HL-60/S4 treated with phorbol 12-myristate 13-acetate at 8.2 ng/mL for 4 days and 3 days (cell line): ENCODE data around the gene OSMR.
"Not testable (repeated sequence)": the region's sequence is repeated elsewhere in the genome, so short reads cannot be mapped to it uniquely, and the experiment has no call there.

Source experiments
- in situ Hi-C: fragments of 300-500 bp; cut with MboI; formaldehyde crosslinking; loops from 2 replicates; pipeline ENCODE4 v1.15.0; 2022; ENCODE audit warnings: low sequenced_read_pairs

OSMR gene

GRCh38 chr5:38827525-38827924 is 18.3 kb upstream of the OSMR start:
- in situ Hi-C loops, result no loop called here

- in situ Hi-C loops, result no loop called here
Observed at GRCh38 chr5:38830521-38831051, 15.2 kb upstream of the OSMR start.

DNA sequence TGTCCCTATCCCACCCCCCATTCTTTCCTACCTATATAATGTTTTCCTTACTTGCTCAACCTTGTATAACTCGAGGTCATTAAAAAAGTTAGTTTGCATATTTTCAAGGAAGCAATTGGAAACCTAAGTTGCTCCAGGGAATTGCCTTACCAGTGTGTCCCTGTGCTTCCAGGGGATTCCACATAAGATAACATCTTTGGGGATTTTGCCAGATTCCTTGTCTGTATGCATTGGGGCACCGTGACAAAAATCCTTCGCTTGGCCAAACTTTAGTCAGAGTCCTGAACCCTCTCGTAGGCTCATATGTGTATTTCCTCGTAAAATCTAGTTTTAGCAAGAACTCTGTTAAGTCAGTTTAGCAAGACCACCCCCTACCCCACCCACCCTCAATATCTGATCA is 14.7 kb upstream of the OSMR start:
- in situ Hi-C loops, result no loop called here

GRCh38 chr5:38831909-38832308 is 13.9 kb upstream of the OSMR start:
- in situ Hi-C loops, result no loop called here

DNA sequence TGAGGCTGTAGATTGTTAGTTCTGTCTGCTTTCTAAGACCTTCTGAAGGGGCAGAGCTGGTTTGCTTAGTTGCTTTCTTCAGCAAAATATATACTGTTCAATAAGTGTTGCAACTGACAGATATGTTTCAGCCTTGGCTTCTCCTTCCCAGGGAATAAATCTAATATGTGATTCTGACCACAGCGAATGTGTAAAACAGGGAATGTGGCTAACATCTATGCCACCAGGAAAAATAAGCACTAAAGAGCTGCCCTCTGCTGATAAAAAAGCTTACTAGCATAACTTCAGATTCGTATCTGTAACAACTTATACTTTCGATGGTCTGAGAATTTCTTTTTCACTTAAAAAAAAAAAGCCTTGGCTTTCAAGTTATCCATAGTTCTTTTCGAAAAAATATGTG is 13.0 kb upstream of the OSMR start:
- in situ Hi-C loops, result no loop called here

- in situ Hi-C loops, result no loop called here
Observed at GRCh38 chr5:38835887-38836286, 9.9 kb upstream of the OSMR start.

GRCh38 chr5:38837416-38837815 is 8.4 kb upstream of the OSMR start:
- in situ Hi-C loops, result no loop called here

- in situ Hi-C loops, result no loop called here
Observed at GRCh38 chr5:38837932-38838331, 7.9 kb upstream of the OSMR start.

DNA sequence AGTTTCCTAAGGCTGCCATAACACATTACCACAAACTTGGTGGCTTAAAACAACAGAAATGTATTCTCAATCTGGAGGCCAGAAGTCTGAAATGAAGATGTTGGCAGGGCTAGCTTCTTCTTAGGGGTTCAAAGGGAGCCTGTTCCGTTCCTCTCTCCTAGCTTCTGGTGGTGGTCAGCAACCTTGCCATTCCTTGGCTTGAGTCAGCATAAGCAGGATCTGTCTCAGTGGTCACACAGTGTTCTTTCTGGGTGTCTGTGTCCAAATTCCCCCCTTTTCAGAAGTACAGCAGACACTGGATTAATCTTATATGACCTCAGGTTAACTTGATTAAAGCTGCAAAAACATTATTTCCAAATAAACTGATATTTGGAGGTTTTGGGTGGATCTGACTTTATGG is 2.1 kb upstream of the OSMR start:
- in situ Hi-C loops, result no loop called here

DNA sequence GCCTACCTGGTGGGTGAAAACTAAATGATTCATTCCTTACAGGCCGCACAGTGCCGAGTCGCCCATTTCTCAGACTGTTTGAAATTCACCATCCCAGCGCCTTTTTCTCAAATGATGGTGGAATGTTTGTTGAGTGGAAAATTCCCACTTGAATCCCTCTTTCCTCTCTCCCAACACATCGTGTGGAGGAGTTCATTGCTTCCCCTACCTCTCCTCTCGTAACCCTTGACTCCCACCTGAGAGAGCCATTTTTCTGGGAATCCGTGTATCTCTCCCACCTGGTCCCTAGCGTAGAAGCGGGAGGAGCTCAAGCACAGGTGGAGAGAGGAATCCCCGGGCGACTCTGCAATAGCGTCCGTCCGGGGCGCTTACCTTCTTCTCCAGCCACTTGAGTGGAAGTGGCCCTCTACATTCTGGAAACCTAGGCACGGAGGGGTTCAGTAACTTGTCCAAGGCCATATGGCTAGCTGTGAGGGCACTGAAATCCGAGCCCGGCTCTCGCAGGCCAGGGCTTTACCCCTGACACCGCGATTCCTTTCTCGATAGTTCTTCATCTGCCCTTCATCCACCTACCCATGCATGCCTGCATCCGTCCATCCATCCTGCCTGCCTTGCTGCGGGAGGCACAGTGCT is 683 bp downstream of the OSMR start:
- in situ Hi-C loops, result no loop called here

GRCh38 chr5:38847559-38848347 is 1.9 kb downstream of the OSMR start:
- in situ Hi-C loops, result no loop called here

- in situ Hi-C loops, result no loop called here
Observed at GRCh38 chr5:38848637-38849036, 2.8 kb downstream of the OSMR start.

DNA sequence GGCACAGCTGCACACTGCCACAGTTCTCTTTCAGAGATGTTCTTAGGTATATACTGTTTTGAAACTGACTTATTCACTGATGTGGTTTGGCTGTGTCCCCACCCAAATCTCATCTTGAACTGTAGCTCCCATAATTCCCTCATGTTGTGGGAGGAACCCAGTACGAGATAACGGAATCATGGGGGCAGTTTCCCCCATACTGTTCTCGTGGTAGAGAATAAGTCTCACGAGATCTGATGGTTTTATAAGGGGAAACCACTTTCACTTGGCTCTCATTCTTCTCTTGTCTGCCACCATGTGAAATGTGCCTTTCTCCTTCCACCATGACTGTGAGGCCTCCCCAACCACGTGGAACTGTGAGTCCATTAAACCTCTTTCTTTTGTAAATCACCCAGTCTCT is 5.8 kb downstream of the OSMR start:
- in situ Hi-C loops, result not testable (repeated sequence)

GRCh38 chr5:38853753-38854470 is 8.1 kb downstream of the OSMR start:
- in situ Hi-C loops, result no loop called here

GRCh38 chr5:38854907-38855306 is 9.1 kb downstream of the OSMR start:
- in situ Hi-C loops, result no loop called here

GRCh38 chr5:38856660-38857059 is 10.8 kb downstream of the OSMR start:
- in situ Hi-C loops, result no loop called here

GRCh38 chr5:38858839-38859238 is 13.0 kb downstream of the OSMR start:
- in situ Hi-C loops, result no loop called here

DNA sequence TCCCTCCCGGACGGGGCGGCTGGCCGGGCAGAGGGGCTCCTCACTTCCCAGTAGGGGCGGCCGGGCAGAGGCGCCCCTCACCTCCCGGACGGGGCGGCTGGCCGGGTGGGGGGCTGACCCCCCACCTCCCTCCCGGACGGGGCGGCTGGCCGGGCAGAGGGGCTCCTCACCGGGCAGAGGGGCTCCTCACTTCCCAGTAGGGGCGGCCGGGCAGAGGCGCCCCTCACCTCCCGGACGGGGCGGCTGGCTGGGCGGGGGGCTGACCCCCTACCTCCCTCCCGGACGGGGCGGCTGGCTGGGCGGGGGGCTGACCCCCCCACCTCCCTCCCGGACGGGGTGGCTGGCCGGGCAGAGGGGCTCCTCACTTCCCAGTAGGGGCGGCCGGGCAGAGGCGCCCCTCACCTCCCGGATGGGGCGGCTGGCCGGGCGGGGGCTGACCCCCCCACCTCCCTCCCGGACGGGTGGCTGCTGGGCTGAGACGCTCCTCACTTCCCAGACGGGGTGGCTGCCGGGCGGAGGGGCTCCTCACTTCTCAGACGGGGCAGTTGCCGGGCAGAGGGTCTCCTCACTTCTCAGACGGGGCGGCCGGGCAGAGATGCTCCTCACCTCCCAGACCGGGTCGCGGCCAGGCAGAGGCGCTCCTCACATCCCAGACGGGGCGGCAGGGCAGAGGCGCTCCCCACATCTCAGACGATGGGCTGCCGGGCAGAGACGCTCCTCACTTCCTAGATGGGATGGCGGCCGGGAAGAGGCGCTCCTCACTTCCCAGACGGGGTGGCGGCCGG is 16.4 kb downstream of the OSMR start:
- in situ Hi-C loops, result not testable (repeated sequence)

DNA sequence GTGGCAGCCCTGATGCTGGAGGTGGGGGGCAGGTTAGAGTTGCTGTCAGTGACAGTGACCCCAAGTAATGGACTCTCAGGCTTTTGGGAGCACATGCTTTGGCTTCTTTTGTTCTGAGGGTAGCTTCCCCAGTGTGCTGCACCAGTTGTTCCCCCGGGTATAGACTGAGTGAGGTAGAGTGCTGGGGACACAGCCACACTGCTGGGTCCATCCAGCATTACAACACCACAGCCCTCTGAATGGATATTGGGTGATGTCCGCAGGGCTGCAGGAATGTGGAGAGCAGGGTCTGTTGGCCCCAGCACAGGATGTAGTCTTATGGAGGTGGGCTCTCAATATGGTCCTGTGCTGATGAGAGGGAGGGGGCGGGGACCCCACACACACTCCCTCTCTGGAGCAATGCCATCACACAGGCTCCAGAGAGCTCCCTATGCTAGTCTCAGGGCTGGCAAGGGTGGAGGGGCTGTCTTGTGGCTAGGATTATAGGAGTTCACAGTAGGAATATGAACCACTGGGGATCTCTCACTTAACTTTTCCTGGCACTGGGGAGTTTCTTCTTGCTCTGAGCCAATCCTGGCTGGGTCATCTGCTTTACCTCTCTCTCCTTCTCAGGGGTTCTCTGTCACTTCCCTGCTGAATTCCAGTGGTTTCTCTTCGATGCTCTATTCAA is 20.7 kb downstream of the OSMR start:
- in situ Hi-C loops, result no loop called here

- in situ Hi-C loops, result no loop called here
Observed at GRCh38 chr5:38867032-38867398, 21.2 kb downstream of the OSMR start.
